Fibroblast of mammary gland (primary cell): ENCODE results near the gene SMC4.
A peak's percentile ranks its signal among the peaks of the same experiment; 100 is the strongest.

Experiments used
- DNase-seq: peaks from one replicate; pipeline ENCODE4 v3.0.0-alpha.2; 2010; ENCODE audit warnings: low read depth
- H3K4me3 ChIP-seq: 2 replicates; pipeline ENCODE4 v1.5.1; 2011; ENCODE audit warnings: low read depth, mild to moderate bottlenecking, low read length, moderate library complexity; ENCODE audit not compliant: control insufficient read depth
- CTCF ChIP-seq: conservative IDR thresholded peaks from 2 replicates; pipeline ENCODE4 v1.5.1; 2011; ENCODE audit warnings: low read depth, low read length, inconsistent platforms; ENCODE audit not compliant: control insufficient read depth, insufficient read depth

SMC4 gene

GRCh38 chr3:160472344-160472743 is 72.9 kb downstream of the SMC4 start:
- no peak for DNase-seq
- no peak overlapping the region for H3K4me3 ChIP-seq
- TF ChIP-seq CTCF: no peak

- peak; percentile 95 for DNase-seq
- no peak for TF ChIP-seq CTCF
- H3K4me3 ChIP-seq: no peak overlapping the region
Observed at GRCh38 chr3:160473221-160473620, 73.8 kb downstream of the SMC4 start.

GRCh38 chr3:160473978-160474377 is 74.5 kb downstream of the SMC4 start:
- DNase-seq: peak; percentile 99
- no peak overlapping the region for H3K4me3 ChIP-seq
- no peak for TF ChIP-seq CTCF

- DNase-seq: peak; percentile 83
- no peak for TF ChIP-seq CTCF
Observed at GRCh38 chr3:160474416-160474838, 75.0 kb downstream of the SMC4 start.

GRCh38 chr3:160475153-160475552 is 75.7 kb downstream of the SMC4 start:
- no peak for DNase-seq
- no peak for TF ChIP-seq CTCF
- no peak overlapping the region for H3K4me3 ChIP-seq

More at GRCh38 chr3:160474416-160474838, 75.0 kb downstream of the SMC4 start:
- H3K4me3 ChIP-seq: no peak overlapping the region

- peak; percentile 50 for DNase-seq
- no peak overlapping the region for H3K4me3 ChIP-seq
- TF ChIP-seq CTCF: no peak
Observed at GRCh38 chr3:160475884-160476283, 76.4 kb downstream of the SMC4 start.

- no peak for TF ChIP-seq CTCF
- no peak for DNase-seq
- no peak overlapping the region for H3K4me3 ChIP-seq
Observed at GRCh38 chr3:160477750-160478149, 78.3 kb downstream of the SMC4 start.
